Ramos (cell line): ENCODE results near the gene SPINDOC.

Source experiments
- in situ Hi-C: fragments of 300-500 bp; cut with MboI; formaldehyde crosslinking; loops from one replicate; pipeline ENCODE4 v1.14.3; 2022; ENCODE audit warnings: low sequenced_read_pairs; ENCODE audit not compliant: unreplicated experiment

Gene SPINDOC

DNA sequence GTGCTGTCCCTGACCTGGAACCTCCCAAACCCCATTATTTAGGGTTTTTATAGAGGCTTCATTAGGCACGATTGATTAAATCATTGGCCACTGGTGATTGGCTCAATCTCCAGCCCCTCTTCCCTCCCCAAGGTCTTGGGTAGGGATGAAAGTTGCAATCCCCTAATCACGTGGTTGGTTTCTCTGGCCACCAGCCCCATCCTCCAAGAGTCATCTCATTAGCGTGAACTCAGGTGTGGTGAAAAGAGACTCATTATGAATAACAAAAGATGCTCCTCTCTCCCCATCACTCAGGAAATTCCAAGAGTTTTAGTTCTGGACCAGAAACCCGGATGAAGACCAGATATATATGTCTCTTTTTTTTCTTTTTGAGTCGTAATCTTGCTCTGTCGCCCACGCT is 18.1 kb downstream of the SPINDOC start:
- in situ Hi-C loops, result loop anchor here (5.0 kb wide), 1 partner anchor 86 kb away; the partner anchor contains the start of gene RCOR2

DNA sequence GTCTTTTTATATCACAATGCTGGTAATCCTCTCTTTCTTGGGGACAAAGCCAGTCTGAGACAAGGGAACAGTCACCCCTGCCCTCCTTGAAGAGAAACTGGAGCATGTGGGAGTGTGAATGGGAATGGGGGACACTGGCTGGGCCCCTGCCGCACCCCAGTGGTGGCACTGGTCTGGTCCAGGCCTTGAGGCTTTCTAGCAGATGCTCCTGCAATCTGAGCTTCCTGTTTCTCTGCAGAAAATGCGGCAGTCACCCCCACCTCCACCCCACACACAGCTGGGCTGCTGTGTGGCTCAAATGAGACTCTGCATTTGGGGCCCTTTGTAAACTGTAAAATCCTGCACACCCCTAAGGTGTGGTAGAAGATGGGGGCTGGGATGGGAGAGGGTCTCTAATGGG is 19.1 kb downstream of the SPINDOC start:
- in situ Hi-C loops, result loop anchor here (5.0 kb wide), 1 partner anchor 85 kb away; the partner anchor contains the start of gene RCOR2

DNA sequence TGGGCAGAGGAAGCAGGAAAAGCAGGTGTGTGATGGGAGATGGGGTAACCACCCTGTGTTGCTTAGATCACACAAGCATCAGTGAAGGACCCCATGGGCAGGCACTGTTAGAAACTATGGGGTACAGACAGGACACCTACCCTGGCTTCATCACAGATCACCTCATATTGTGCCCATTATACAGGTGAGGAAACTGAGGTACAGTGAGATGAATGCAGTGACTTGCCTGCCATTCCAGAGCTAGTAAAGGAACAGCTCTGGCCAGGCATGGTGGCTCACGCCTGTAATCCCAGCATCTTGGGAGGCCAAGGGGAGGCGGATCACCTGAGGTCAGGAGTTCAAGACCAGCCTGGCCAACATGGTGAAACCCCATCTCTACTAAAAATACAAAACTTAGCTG is 19.8 kb downstream of the SPINDOC start:
- in situ Hi-C loops, result loop anchor here (5.0 kb wide), 1 partner anchor 84 kb away; the partner anchor contains the start of gene RCOR2

DNA sequence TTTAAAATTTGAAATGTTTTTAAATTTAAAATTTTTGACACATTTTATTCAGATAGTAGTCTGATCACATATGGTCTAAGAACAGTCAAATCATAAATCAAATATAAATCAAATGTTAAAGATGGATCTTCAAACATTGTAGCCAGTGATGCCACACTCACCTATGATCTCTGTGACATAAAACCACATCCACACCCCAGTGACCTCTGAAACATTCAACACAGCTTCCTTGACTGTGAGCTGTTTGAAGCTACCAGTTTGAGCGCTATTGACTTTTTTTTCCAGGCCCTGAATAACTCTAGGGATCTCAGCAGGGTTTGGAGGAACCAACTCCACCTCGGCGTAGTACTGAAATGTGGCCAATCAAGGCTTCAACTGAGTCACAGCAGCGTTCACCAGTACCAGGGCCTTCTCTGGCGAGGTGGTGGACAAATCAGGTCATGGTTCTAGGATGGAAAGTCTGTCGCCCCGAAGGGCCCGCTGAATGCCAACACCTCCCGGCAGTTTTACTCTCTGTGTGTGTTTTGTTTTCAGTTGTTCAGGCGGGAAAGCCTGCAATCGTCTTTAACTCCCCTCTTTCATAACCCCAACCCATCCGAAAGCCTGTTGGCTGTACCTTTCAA is 21.4 kb downstream of the SPINDOC start:
- in situ Hi-C loops, result loop anchor here (5.0 kb wide), 2 partner anchors 83 to 313 kb away; partner anchors contain the start of gene RCOR2

DNA sequence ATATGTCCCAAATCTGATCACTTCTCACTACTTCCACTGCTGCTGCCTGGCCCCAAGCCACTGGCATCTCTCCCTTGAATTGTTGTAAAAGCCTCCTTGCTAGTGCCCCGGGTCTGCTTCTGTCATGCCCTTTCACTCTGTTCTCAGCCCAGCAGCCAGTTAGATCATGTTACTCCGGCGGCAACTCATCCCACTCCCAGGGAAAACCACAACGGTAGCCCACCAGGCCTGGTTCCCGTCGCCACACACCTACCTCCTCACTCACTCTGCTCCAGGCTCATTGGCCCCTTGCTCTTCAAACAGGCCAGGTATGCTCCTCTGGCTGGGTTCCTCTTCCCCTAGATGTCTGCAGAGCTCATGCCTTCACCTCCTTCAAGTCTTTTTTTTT is 21.9 kb downstream of the SPINDOC start:
- in situ Hi-C loops, result loop anchor here (5.0 kb wide), 1 partner anchor 312 kb away; no protein-coding TSS in a partner anchor

DNA sequence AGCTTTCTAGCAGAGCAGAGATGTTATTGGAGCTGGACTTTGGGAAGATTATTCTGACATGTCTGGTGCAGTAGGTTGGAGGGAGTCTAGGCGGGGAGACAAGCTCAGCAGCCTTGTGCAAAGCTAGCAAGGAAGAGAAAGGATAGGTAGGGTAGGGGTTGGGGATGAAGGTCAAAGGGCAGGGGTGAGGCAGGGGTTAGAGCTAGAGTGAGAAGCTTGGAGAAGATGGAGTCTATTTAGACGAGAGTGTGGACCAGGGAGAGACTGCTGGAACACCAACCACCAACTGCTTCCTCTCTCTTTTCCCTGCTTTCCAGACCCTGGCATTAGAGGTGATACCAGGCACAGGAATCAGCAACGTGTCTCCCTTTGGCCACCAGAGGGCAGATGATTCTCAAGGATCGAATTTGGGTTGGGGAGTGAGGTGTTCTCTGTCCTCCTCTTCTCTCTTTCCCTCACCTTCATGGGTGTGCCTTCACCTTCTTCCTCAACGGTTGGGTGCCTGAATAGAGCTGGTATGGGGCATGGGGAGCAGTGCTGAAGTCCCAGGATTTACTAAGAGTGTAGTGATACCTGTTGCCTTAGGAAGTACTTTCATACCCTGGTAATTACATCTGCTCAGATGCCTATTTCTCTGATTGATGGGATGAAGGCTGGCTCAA is 23.9 kb downstream of the SPINDOC start:
- in situ Hi-C loops, result loop anchor here (5.0 kb wide), 1 partner anchor 310 kb away; no protein-coding TSS in a partner anchor

DNA sequence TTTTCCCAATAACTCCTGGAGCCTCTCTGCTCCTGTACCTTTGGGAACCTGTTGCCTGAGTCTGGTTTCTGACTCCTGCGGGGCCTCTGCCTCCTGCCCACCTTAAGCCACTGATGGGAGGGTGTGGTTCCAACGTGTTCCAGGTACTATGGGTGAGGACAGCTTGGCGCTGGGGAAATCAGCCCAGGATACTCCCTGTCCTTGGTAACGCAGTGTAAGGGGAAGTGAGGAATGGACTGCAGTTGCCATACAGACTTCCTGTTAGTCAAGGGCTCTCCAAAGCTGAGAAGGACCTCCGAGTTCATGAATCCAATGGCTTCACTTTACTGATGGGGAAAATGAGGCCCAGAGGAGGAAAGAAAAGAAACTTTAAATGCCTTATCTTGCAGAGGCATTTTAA is 24.5 kb downstream of the SPINDOC start:
- in situ Hi-C loops, result loop anchor here (5.0 kb wide), 1 partner anchor 310 kb away; no protein-coding TSS in a partner anchor

DNA sequence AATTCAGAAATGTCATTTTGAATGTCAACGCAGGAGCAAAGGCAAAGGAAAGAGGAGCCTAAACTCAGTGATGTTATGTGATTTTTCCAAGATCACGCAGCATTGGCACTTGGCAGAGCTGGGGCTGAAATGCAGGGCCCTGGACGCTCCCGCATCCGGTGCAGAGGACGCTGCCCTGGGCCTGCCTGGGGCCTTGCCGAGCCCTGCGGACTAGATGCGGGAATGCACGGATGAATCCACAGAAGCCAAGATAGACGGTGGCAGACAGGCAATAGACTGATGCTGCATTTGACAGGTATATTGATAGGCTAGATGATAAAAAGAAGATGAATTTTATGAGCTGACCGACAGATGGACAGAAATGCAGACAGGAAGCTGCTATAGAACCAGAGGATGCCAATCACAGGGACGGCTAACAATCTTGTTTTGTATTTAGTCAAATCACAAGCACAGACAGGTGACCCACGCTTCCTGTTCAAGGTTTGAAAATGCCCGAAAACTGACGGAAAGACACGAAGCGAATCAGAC is 25.0 kb downstream of the SPINDOC start:
- in situ Hi-C loops, result loop anchor here (5.0 kb wide), 1 partner anchor 309 kb away; no protein-coding TSS in a partner anchor

DNA sequence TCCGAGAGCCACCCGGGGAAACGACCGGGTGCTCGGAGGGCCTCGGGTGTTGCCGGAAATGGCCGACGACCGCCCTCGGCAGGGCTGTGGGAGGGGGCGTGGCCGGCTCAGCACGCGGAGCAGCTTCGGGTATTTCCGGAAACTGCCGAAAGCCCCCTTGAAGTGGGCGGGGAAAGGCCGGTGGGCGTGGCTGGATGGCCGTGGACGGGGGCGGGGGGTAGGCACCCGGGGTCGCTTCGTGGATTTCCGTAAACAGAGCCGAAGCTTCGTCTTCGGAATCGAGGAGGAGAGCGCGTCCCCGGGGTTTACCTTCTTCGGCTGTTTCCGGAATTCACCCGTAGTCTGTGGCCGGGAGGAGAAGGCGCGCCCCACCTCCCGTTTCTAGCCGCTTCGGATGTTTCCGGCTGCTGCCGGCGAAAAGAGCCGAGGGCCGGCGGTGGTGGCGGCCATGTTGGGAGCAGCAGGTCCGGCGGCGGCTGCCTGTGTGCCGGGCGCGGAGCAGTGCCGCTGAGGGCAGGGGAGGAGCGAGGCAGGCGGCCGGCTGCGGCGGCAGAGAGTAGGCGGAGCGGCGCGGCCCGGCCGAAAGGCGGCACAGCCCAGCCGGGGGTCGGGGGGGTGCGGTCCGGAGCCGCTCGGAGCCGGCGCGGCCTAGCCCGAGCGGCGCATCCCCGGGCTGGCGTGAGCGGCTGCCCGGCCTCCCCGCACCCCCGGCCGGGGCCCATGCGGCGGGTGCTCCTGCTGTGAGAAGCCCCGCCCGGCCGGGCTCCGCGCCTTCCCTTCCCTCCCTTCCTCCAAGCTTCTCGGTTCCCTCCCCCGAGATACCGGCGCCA is 25.6 kb downstream of the SPINDOC start, which contains the start of gene MARK2:
MARK2 (plus strand) TSS at position 433 of the 830 bp plus-strand sequence; CDS start at position 830, 397 bp downstream.
- in situ Hi-C loops, result loop anchor here (5.0 kb wide), 1 partner anchor 308 kb away; no protein-coding TSS in a partner anchor

DNA sequence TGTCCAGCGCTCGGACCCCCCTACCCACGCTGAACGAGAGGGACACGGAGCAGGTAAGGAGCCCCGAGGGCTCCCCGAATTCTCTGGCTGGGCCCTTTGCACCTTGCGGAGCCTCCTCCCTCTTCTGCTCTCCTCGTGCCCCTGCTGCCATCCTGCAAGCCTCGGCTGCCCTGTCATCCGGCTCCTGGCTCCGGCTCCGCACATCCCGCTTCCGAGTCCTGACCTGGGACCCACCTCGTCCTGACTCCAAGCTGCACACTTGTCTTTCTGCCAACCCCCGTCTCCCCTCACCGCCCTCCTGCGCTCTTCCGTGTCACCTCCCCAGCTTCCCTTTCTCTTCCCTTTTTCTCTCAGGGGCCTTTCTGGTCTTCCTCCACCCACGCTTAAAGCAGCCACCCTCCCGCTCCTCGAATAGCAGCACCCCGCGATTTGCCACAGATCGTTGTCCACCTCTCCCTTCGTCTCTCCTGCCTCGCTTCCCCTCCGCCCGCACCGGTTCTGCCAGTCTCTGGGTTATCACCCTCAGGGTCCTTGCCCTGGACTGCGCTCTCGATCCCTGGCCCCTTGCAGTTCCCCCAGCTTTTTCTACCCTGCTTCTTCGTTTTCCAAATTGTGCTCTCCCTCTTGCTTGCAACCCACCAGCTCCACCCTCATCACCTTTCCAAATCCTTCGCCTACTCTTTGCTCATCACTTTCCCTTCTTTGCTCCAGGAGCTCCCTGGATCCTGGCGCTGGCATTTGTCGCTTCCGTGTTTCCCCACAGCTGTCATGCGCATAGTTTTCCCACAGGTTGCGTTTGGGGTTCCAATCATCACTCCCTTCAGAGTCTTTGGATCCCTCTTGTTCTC is 26.5 kb downstream of the SPINDOC start:
- in situ Hi-C loops, result loop anchor here (5.0 kb wide), 1 partner anchor 308 kb away; no protein-coding TSS in a partner anchor

DNA sequence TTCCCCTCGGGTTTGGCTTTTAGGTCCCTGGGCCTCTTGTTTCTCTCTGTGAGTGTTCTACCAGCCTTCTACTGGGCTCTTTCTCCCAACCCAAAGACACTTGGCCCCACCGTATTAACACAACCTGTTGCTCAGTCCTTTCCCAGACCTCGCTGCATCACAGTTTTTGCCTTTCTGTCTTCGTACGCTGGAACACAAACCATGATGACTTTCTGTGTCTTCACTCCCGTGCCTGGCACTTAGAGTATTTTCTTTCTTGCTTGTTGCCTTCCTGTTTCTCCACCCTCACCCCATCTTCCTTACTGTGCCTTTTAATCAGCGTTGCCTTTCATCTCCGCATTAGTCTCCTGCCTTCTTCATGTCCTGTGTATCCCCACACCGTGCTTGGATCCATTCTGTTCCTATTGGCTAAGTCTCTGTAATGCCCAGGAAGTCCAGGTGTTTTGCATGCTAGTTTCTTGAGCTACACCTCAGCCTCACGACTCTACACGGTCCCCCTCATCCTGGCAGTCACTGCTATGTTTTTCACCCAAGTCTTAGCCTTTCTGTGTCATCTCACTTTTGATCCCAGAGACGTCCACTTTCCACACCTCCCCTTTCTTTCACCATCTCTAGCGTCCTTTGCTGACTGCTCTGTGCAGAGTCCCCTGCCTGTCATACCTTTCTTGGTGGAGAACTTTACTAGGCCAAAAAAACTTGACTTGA is 27.3 kb downstream of the SPINDOC start:
- in situ Hi-C loops, result no loop called here

DNA sequence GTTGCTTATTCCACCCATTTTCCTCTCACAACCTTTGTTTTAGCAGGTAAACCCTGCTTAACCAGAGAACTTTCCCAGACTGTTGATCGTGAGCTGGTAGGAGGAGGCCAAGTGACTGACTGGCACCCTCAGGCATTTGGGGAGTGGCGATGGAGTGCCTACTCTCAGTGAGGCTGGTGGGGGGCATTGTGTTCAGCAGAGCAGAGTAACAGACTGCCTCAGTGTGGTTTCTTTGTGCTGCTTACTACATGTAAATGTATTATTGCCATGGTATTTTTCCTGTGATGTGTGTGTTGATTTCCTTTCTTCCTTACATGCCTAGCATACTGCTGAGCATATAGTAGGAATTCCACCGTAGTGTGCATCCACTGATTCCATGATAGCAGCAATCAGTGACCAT is 28.3 kb downstream of the SPINDOC start:
- in situ Hi-C loops, result no loop called here

DNA sequence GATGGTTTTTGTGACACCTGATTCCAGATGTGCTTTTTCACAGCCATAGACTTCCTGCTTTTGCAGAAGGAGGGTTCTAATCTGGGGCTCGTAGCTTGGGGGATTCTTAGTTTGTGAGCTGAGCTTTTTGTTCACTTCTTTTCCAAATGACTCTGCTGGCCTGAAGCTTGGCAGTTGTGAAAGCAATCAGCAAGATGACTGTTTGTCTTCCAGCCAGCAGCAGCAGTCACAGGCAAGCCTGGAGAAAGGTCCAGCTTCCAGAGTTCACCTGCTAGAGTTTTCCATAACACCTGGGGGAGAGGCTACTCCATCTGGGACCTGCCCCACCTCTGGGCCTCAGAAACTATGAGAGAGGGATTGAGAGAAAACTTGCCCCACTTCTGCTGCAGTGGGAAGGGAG is 29.8 kb downstream of the SPINDOC start:
- in situ Hi-C loops, result no loop called here

DNA sequence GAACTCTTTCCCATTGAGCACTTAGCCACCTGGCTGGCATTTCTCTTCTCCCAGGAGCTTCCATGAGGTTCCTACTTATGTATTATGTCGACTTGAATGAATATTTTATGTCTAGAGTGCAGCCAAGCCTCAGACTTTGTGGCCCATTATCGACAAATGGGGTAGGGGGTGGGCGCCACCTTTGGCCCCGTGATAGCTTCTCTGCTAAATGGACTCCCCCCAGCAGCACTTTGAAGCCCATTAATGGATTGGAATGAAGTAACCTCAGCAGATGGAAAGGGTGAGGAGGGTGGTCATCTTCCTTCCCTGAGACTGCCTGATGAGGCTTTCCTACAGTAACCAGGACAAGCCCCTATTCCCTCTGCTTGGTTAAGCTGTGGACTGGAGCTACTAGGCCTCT is 31.6 kb downstream of the SPINDOC start:
- in situ Hi-C loops, result no loop called here

DNA sequence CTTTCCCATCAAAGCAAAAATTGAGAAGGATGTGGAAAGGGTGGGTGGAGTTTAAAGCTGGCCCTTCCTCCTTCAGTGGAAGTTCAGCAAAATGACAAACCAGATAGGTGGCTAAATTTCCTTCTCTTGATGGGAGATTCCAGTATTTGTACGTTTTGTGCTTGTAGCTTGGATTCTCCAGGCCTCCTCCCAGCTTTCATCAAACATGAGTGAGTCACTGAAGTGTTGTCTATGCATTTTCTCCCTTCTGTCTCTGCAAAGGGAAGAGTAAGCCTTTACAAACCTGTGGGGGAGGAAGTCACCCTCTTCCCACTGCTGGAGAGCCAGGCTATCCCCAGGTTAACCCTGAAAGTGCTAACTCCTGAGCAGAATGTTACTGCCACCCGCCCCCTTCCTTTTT is 32.0 kb downstream of the SPINDOC start:
- in situ Hi-C loops, result no loop called here

DNA sequence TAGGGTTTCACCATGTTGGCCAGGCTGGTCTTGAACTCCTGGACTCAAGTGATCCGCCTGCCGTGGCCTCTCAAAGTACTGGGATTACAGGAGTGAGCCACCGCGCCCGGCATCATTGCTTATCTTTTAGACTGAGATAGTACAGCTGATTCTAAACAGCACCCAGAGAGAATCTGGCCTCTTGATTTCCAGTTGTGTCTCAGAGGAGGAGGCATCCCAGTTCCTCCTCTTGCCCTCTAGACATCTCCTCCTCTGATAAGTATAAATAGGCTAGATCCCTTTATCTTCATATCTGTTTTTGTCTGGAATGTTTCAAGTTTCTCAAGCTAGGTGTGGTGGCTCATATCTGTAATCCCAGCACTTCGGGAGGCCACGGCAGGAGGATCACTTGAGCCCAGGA is 32.7 kb downstream of the SPINDOC start:
- in situ Hi-C loops, result no loop called here

DNA sequence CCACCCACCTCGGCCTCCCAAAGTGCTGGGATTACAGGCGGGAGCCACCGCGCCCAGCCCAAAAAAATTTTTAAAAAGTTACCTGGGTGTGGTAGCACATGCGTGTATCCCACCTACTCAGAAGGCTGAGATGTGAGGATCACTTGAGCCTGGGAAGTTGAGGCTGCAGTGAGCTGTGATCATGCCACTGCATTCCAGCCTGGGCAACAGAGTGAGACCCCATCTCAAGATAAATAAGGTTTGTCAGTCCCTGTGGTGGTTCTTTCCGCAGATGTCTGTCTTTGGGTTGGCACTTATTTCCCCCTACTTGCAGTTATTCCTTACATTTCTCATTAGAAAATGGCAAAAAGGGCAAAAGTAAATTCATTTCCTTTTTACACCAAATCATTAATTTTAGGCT is 33.6 kb downstream of the SPINDOC start:
- in situ Hi-C loops, result no loop called here

DNA sequence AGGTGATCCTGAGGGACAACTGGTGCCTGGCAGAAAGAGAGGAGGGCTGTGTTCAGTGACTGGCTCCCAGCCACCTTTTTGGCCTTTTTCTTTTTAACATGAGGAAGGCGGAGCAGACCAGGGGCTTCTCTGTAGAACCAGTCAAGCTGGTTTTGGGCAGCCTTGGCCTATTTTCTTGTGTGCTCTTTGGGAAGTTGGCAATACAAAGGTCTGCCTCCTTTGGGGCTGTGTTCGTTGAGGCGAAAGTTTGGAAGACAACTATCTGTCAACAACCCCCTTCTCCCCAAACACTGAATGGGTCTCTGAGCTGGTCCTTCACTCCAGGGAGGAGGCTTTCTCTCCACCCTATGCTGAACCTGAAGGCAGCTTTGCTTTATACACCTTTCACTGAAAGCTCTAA is 34.1 kb downstream of the SPINDOC start:
- in situ Hi-C loops, result no loop called here

DNA sequence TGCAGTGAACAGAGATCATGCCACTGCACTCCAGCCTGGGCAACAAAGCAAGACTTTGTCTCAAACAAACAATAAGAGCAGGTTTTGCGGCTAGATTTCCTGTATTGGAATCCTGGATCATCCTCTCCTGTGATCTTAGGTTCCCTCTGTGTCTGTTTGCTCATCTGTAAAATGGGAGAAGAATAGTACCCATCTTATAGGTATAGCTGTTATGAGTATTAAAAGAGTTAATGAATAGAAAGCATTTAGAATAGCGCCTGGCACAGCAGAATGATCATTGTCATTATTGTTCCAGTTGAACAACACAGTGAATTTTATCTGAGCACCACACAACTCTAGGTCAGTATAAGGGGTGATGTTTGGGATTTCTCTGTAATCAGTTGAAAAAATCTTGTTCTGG is 36.4 kb downstream of the SPINDOC start:
- in situ Hi-C loops, result no loop called here
